Testis (tissue), 2 donors: ENCODE results near the gene BUD31.

Experiments
- POLR2A ChIP-seq: fragments of 450-650 bp; IDR thresholded peaks from one replicate; pipeline ENCODE4 v1.6.1; 2017; ENCODE audit warnings: antibody characterized with exemption, mild to moderate bottlenecking, moderate library complexity
- TF ChIP-seq, protein P1 (sequence below), 3 experiments: fragments of 450-650 bp in 2 of 3; fragments of 200-600 bp in 1 of 3; sonication (generic) in 1 of 3; IDR thresholded peaks; one replicate each; pipeline ENCODE4 v1.5.1; 2016 to 2019; ENCODE audit warnings: antibody characterized with exemption in 3 of 3, mild to moderate bottlenecking in 2 of 3, moderate library complexity in 1 of 3

DNA sequence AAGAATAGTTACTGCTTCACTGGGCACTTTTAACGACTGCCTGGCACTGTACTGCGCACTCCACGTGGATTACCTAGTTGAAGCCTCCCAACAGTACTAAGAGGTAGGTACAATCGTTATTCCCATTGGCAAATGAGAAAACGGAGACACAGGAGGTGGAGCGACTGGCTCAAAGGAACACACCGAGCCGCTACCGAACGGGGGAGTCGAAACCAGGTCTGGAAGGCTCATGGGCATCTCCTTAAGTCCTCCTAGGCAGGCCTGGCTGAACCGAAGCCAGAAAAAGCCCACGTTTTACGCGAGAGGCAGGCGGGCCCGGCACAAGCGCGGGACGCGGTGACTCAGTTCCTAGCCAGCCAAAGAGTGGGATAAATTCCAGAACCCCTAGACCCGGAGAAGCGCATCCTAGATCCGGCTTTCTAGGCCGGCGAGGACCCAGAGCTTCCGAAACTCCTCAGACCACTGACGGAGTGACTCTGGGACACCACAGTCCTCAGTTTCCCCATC, 844 bp upstream of the BUD31 start:
- no peak for TF ChIP-seq POLR2A
- TF ChIP-seq, protein P1, sequence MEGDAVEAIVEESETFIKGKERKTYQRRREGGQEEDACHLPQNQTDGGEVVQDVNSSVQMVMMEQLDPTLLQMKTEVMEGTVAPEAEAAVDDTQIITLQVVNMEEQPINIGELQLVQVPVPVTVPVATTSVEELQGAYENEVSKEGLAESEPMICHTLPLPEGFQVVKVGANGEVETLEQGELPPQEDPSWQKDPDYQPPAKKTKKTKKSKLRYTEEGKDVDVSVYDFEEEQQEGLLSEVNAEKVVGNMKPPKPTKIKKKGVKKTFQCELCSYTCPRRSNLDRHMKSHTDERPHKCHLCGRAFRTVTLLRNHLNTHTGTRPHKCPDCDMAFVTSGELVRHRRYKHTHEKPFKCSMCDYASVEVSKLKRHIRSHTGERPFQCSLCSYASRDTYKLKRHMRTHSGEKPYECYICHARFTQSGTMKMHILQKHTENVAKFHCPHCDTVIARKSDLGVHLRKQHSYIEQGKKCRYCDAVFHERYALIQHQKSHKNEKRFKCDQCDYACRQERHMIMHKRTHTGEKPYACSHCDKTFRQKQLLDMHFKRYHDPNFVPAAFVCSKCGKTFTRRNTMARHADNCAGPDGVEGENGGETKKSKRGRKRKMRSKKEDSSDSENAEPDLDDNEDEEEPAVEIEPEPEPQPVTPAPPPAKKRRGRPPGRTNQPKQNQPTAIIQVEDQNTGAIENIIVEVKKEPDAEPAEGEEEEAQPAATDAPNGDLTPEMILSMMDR (IDR thresholded peaks at IDR 0.05) = no peak
